HCT116 (cell line): Measurements from ENCODE around the gene ADGRL3. TPM values are rescaled to one million over a fixed set of nuclear protein-coding genes. Genes with fewer than 3 reads are reported as not detected.

Experiments used
- ATAC-seq: fragments of 200-7000 bp; cut with Tn5 transposase; 2 replicates; pipeline ENCODE4 v1.9.1; 2020; ENCODE audit warnings: mild to moderate bottlenecking, moderate library complexity
- BruUV-seq: library from RNA; stranded (reverse); fragments of 400-500 nt; replicated peaks from 2 replicates; lab custom pipeline; 2021; lab: Mats Ljungman, UMichigan
- CTCF ChIA-PET: fragments of 300-600 bp; sonication (Branson Sonifier 250); formaldehyde crosslinking; loops from one replicate; lab custom pipeline; 2021; ENCODE audit warnings: antibody characterized with exemption; lab: Charles Lee
- POLR2A ChIA-PET: fragments of 300-600, 350-600 bp; sonication (Branson Sonifier 250); formaldehyde crosslinking; loops from one replicate; lab custom pipeline; 2021; ENCODE audit warnings: antibody characterized with exemption; lab: Charles Lee
- RAD21 ChIA-PET, 2 experiments: fragments of 300-600 bp; sonication (Branson Sonifier 250); formaldehyde crosslinking; loops; one replicate each; lab custom pipeline; 2023; ENCODE audit warnings: low total read pairs in 2 of 2; ENCODE audit not compliant: uncharacterized antibody in 2 of 2, unreplicated experiment in 2 of 2, low non-redundant PET in 1 of 2; lab: Charles Lee
- DNase-seq: peaks from one replicate; pipeline ENCODE4 v3.0.0-alpha.2; 2010; ENCODE audit warnings: low read depth, low spot score
- H2AFZ ChIP-seq: fragments of 200-600 bp; shearing (Covaris generic), sonication (generic); 2 replicates; pipeline ENCODE4 v1.6.1; 2017; ENCODE audit warnings: low read depth, mixed run types, mixed read lengths, antibody characterized with exemption, low read length; ENCODE audit not compliant: poor library complexity, severe bottlenecking
- H3K27ac ChIP-seq: 2 replicates; pipeline ENCODE4 v1.5.1; 2012; ENCODE audit warnings: low read depth, low read length
- H3K27me3 ChIP-seq: fragments of 200-600 bp; sonication (generic); 2 replicates; pipeline ENCODE4 v1.6.1; 2016; ENCODE audit warnings: mixed run types, low read length, mixed read lengths; ENCODE audit not compliant: insufficient read depth
- H3K36me3 ChIP-seq, 2 experiments: fragments of 200-500 bp in 1 of 2; fragments of 200-600 bp in 1 of 2; sonication (Bioruptor generic) in 1 of 2; sonication (generic) in 1 of 2; 2 replicates each; pipeline versions ENCODE4 v1.5.1 to v1.6.1; 2014 to 2016; ENCODE audit warnings: low read length in 2 of 2, inconsistent platforms in 1 of 2, mixed read lengths in 1 of 2, mixed run types in 1 of 2; ENCODE audit not compliant: insufficient read depth in 2 of 2, control insufficient read depth in 1 of 2
- H3K4me1 ChIP-seq, 2 experiments: fragments of 200-600 bp in 1 of 2; sonication (generic) in 1 of 2; 2 replicates each; pipeline versions ENCODE4 v1.5.1 to v1.6.1; 2012 to 2017; ENCODE audit warnings: low read length in 2 of 2, inconsistent platforms in 1 of 2, mild to moderate bottlenecking in 1 of 2, mixed read lengths in 1 of 2, mixed run types in 1 of 2, moderate library complexity in 1 of 2; ENCODE audit not compliant: insufficient read depth in 2 of 2, control insufficient read depth in 1 of 2
- H3K4me2 ChIP-seq: fragments of 200-600 bp; sonication (generic); 2 replicates; pipeline ENCODE4 v1.6.1; 2017; ENCODE audit warnings: mixed run types, low read length, mixed read lengths
- H3K4me3 ChIP-seq, 2 experiments: fragments of 200-600 bp in 1 of 2; sonication (generic) in 1 of 2; replicated peaks in 1 of 2; 2 replicates each; pipeline ENCODE4 v1.5.1; 2011 to 2016; ENCODE audit warnings: low read length in 2 of 2, control low read depth in 1 of 2, low read depth in 1 of 2, mild to moderate bottlenecking in 1 of 2, mixed read lengths in 1 of 2, mixed run types in 1 of 2
- H3K79me2 ChIP-seq: fragments of 200-600 bp; sonication (generic); 2 replicates; pipeline ENCODE4 v1.6.1; 2017; ENCODE audit warnings: mild to moderate bottlenecking, mixed run types, low read length, moderate library complexity, mixed read lengths; ENCODE audit not compliant: insufficient read depth
- H3K9ac ChIP-seq: fragments of 200-600 bp; sonication (generic); 2 replicates; pipeline ENCODE4 v1.6.1; 2016; ENCODE audit warnings: low read length, mixed read lengths
- H3K9me2 ChIP-seq: fragments of 200-600 bp; sonication (generic), shearing (Covaris generic); 2 replicates; pipeline ENCODE4 v1.6.1; 2017; ENCODE audit warnings: mixed run types, mild to moderate bottlenecking, moderate library complexity; ENCODE audit not compliant: insufficient read depth
- H3K9me3 ChIP-seq, 2 experiments: fragments of 200-500 bp in 1 of 2; fragments of 200-600 bp in 1 of 2; sonication (Bioruptor generic) in 1 of 2; sonication (generic) in 1 of 2; 2 replicates each; pipeline ENCODE4 v1.6.1; 2014 to 2017; ENCODE audit warnings: low read length in 2 of 2, mixed read lengths in 2 of 2, inconsistent platforms in 1 of 2, low read depth in 1 of 2, mild to moderate bottlenecking in 1 of 2, mixed run types in 1 of 2, moderate library complexity in 1 of 2; ENCODE audit not compliant: control insufficient read depth in 1 of 2, insufficient read depth in 1 of 2
- H4K20me1 ChIP-seq: fragments of 200-600 bp; sonication (generic), shearing (Covaris generic); 2 replicates; pipeline ENCODE4 v1.6.1; 2017; ENCODE audit warnings: mixed run types, mild to moderate bottlenecking, moderate library complexity; ENCODE audit not compliant: insufficient read depth
- CEBPB ChIP-seq: IDR thresholded peaks from 2 replicates; pipeline ENCODE4 v1.6.1; 2012; ENCODE audit warnings: low read depth
- CTCF ChIP-seq, 3 experiments: fragments of 200-600 bp in 1 of 3; sonication (generic) in 1 of 3; IDR thresholded peaks in 2 of 3; conservative IDR thresholded peaks in 1 of 3; 2 replicates each; pipeline ENCODE4 v1.5.1; 2012 to 2017; ENCODE audit warnings: low read depth in 2 of 3, low read length in 2 of 3, antibody characterized with exemption in 1 of 3, borderline replicate concordance in 1 of 3, control low read depth in 1 of 3, mild to moderate bottlenecking in 1 of 3, mixed read lengths in 1 of 3, mixed run types in 1 of 3, moderate library complexity in 1 of 3; ENCODE audit not compliant: insufficient read depth in 1 of 3
- ELF1 ChIP-seq: IDR thresholded peaks from 2 replicates; pipeline ENCODE4 v1.6.1; 2012; ENCODE audit warnings: low read depth, borderline replicate concordance
- JUND ChIP-seq: IDR thresholded peaks from 2 replicates; pipeline ENCODE4 v1.6.1; 2012
- POLR2AphosphoS5 ChIP-seq: IDR thresholded peaks from 2 replicates; pipeline ENCODE4 v1.6.1; 2011; ENCODE audit warnings: mild to moderate bottlenecking, low read depth, low read length, moderate library complexity
- RAD21 ChIP-seq: IDR thresholded peaks from 2 replicates; pipeline ENCODE4 v1.6.1; 2012; ENCODE audit warnings: low read depth, mild to moderate bottlenecking
- SRF ChIP-seq: IDR thresholded peaks from 2 replicates; pipeline ENCODE4 v1.6.1; 2012; ENCODE audit warnings: low read depth
- TCF7L2 ChIP-seq: IDR thresholded peaks from 2 replicates; pipeline ENCODE4 v1.7.0; 2011; ENCODE audit warnings: borderline replicate concordance, inconsistent platforms; ENCODE audit not compliant: insufficient read depth, insufficient read length; ENCODE audit errors: extremely low read depth
- intact Hi-C: fragments of 100-400 bp; cut with micrococcal nuclease; formaldehyde crosslinking; loops from 2 replicates; pipeline ENCODE4 v1.10.0; 2022
- total RNA-seq: library from RNA; stranded (reverse); gene quantifications from one replicate; pipeline ENCODE4 v1.2.1, GENCODE V29; 2021; ENCODE audit not compliant: unreplicated experiment
- TF ChIP-seq, protein P1 (sequence below): IDR thresholded peaks from 2 replicates; pipeline ENCODE4 v1.6.1; 2012

The ADGRL3 gene
- total RNA-seq, 1 experiment from 2014 or later = not detected

- ATAC-seq (no peak), DNase-seq (no peak)
- intact Hi-C loops = no loop called here
- H4K20me1 ChIP-seq = no peaks in the 10 kb centered on the region
- H3K9me2 ChIP-seq = no peaks in the 10 kb centered on the region
- H2AFZ ChIP-seq = no peak overlapping the region
- no peak overlapping the region for H3K4me2 ChIP-seq
- ChIA-PET POLR2A (no interaction called here), RAD21 (no interaction called here), CTCF (no interaction called here)
- no peaks in the 10 kb centered on the region for H3K36me3 ChIP-seq
- no peaks in the 10 kb centered on the region for H3K79me2 ChIP-seq
- no peak overlapping the region for H3K4me3 ChIP-seq
- H3K4me1 ChIP-seq = no peaks in the 10 kb centered on the region
- TF ChIP-seq ELF1 = no peak
- H3K27me3 ChIP-seq = no peaks in the 10 kb centered on the region
- no peak overlapping the region for H3K27ac ChIP-seq
- peaks cover 6 to 8% of the 10 kb centered on the region in 2 experiments; a peak in 2 of 4 replicates for H3K9me3 ChIP-seq
- BruUV-seq = no TSS peak
- no peak overlapping the region for H3K9ac ChIP-seq
Measured at GRCh38 chr4:62077406-62077805, 877.3 kb downstream of the ADGRL3 start.

DNA sequence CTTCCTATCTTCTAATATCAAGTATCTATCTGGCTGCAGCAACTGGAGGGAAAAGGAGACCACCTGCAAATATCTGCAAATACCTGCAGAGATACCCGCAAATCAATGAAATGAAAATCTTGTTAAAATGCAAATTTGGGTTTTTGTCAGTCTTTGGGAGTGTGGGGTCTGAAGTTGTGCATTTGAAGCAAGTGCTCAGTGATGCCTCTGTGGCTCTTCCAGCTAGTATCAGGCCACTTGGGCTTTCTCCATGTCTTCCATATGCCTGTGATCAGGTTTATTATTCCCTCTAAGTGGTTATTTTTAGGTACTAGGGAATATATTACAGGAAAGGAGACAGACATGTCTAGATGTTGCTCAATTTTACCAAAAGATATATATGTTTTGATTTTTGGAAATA lies 880.3 kb downstream of the ADGRL3 start:
- ChIA-PET CTCF (no interaction called here), RAD21 (no interaction called here), POLR2A (no interaction called here)
- Histone ChIP-seq H3K79me2 (no peaks in the 10 kb centered on the region), H3K9me2 (no peaks in the 10 kb centered on the region), H3K9ac (no peak overlapping the region), H2AFZ (no peak overlapping the region), H3K4me2 (no peak overlapping the region), H3K27ac (no peak overlapping the region), H3K27me3 (no peaks in the 10 kb centered on the region), H4K20me1 (no peaks in the 10 kb centered on the region), H3K4me3 (no peak overlapping the region), H3K4me1 (no peaks in the 10 kb centered on the region), H3K9me3 (peaks cover 3 to 11% of the 10 kb centered on the region in 2 experiments; a peak in 2 of 4 replicates)
- no peak for ATAC-seq
- intact Hi-C loops = no loop called here
- DNase-seq = no peak
- no TSS peak for BruUV-seq
- TF ChIP-seq ELF1 (no peak), TCF7L2 (no peak), JUND (no peak), CEBPB (no peak), SRF (no peak), RAD21 (no peak), CTCF (IDR thresholded peaks at IDR 0.05 in 2 of 3, conservative IDR thresholded peaks at IDR 0.05 in 1 of 3; ENCODE audit: borderline replicate concordance in 1 of 3, insufficient read depth in 1 of 3, low read depth in 2 of 3, low read length in 2 of 3) (no peak), POLR2AphosphoS5 (no peak)
- TF ChIP-seq, protein P1, sequence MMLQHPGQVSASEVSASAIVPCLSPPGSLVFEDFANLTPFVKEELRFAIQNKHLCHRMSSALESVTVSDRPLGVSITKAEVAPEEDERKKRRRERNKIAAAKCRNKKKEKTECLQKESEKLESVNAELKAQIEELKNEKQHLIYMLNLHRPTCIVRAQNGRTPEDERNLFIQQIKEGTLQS = no peak
- TF ChIP-seq, all 23 proteins: peak for 0
- no peaks in the 10 kb centered on the region for H3K36me3 ChIP-seq
